ENCODE results near the gene PAQR3.
A peak's percentile ranks its signal among the peaks of the same experiment; 100 is the strongest.
"Not testable (repeated sequence)": the region's sequence is repeated elsewhere in the genome, so short reads cannot be mapped to it uniquely, and the experiment has no call there.

PAQR3 gene

DNA sequence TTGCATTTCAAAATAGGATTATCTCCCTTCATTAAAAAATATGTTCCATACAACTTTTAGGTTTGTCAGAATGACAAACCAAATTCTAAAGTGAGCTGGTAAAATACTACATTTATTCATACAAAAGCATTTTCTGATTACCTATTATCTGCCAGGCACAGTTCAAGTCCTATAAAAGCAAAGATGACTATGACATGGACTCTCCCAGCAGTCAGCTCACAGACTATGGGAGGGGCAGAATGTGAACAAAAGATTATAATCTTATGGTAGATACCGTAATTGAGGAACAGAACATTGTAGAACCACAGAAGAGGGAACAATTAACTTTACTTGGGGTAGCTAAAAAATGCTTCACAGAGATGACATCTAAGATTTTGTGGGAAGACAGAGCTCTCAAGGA is 12.4 kb downstream of the PAQR3 start:
- no peak for DNase-seq

DNA sequence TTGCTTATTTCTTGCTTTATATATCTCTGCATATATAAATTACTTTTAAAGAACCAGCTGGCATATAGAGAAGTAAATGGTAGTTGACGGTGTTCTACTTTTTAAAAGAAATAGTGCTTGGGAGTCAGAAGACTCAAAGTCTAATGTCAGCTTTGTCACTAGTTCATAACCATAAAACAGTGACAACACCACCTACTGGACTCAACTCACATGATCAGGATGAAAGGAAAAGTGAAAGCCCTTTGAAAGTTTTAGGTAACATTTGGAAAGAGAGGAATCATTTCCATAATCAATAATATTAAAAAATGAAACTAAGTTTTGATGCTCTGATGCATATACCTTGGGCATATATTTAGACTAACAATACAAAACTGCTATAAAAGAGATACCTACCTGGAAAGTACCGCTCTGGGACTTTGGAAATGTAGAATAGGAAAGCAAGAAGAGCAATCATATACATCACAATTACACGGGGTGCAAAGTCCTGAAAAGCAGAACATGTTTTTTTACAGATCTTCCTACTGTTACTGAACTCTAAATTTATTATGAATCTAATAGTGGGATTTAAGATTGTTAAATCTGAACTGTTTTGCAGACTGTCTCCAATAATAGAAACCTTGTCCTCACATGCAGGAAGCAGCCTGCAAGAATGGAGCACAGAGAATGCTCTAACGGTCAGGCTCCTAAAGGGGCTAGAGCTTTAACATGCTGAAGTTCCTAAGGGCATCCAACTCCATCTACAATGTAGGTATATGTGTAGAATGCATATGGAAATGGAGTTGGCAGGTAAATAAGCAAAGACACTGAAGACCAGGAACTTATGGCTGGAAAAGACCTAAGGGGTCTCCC is 15.6 kb downstream of the PAQR3 start:
- no peak for DNase-seq

DNA sequence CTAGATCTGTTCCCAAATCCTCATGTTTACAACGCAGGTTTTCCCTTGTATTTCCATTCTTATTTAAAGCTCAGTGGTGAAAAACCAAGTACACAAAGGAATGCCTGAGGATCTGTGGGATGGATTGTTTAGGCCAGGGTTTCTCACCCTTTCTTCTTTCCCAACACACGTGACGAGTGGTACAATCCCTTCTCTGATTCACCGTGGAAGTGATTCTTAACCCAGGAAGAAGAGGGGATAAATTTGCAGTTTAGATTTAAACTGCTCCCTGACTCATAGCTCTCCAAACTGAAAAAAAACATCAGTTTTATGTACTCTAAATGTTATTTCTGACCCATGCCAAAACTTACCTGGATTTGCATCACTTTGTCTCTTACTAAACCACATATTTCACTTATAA is 17.0 kb downstream of the PAQR3 start:
- no peak for DNase-seq

DNA sequence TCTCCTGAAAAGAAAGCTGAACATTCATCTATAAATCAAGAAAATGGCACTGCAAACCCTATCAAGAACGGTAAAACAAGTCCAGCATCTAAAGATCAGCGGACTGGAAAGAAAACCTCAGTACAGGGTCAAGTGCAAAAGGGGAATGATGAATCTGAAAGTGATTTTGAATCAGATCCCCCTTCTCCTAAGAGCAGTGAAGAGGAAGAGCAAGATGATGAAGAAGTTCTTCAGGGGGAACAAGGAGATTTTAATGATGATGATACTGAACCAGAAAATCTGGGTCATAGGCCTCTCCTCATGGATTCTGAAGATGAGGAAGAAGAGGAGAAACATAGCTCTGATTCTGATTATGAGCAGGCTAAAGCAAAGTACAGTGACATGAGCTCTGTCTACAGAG is 28.6 kb downstream of the PAQR3 start:
- DNase-seq: no peak

DNA sequence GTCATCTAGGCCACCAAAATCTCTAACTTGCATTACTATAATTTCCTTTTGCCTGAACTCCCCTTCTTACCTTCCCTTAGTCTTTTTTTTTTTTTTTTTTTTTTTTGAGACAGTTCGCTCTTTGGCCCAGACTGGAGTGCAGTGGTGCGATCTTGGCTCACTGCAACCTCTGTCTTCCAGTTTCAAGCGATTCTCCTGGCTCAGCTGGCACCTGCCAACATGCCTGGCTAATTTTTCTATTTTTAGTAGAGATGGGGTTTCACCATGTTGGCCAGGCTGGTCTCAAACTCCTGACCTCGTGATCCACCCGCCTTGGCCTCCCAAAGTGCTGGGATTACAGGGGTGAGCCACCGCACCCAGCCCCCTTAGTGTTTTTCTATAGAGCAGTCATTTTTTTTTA is 30.3 kb downstream of the PAQR3 start:
- not testable (repeated sequence) for DNase-seq

DNA sequence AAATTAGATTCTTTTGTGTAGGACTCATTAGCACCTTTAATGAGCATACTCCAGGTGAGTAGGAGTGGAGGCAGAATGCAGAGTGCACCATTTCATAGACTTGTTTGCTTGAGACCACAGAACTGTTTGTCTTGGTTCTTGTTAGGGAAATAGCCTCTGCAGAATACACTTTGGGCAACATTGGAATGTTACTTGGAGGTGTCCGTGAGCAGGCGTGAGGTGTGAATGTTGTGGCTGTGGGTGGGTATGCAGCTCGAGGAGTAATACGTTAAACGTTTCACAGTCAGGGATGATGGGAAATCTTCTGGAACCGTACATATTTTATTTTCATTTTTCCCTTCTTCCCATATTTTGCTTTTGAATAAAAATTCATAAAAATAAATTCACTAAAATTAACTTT is 31.6 kb downstream of the PAQR3 start:
- DNase-seq: no peak

DNA sequence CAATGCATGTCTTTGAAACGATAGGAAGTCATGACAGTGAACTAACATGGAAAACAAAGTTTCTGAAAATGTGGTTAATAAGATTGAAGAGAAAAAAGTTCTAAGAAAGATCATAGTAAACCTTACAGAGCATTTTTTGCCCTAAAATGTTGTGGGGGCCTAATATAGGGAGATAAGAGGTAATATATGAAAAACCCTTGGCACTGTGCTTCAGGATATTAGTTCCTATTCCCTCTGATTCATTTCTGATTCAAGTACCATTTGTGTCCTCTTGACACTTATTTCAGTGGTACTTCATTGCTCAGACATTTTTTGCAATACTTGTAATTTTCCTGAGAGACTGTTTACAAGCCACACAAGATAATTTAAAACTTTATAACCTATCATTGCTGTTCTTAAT is 35.1 kb downstream of the PAQR3 start:
- no peak for DNase-seq

DNA sequence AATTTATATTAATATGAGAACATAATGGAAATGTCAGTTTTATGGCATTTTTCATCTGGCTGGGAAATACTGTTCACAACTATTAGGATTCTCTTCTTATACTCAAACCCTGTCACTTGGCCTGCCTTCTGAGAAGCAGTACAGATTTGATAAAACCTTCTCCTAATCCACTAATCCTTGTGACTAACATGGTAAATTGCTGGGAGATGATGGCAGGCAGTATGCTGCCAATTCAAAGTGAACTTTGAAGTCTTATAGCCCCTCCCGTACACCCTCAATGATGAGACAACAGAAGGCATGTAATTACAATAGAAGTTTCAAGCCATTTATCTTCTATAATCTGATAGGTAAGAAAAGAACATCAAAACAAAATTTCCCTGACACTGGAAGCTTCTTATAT is 36.9 kb downstream of the PAQR3 start:
- no peak for DNase-seq

DNA sequence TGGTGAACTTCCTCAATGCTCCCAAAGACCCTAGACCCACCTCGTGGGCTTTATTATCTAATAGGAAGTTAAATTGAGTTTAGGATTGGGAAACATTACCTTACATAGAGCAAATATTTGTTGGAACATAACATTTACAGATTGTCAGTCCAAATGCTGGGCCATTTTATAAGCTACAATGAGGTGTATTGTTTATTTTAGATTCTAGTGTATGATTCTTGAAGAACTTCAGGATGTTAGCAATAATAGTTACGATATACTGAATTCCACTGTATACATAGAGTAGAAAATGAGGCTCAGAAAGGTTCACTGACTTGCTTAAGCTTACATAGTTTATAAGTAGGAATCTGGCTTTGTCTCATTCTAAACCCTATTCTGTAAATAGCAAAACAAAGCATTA is 37.4 kb downstream of the PAQR3 start:
- DNase-seq: no peak

DNA sequence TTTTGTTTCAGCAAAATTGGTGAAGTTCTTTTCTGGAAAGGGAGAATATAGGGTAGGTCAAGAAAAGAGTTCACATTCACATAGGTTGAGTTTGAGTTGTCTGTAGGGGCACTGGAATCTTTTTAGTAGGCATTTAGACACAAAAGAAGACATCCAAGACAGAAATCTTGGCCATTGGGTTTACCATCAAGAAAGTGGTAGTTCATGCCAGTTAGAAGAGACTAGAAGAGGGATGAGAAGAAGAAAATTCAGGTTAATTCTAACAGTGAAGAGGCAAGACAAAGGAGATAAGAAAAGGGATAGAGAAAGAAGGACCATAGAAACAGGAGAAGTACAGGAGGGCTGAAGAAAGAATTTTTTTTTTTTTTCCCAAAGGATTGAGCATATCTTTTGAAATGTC is 39.9 kb downstream of the PAQR3 start:
- DNase-seq: no peak

DNA sequence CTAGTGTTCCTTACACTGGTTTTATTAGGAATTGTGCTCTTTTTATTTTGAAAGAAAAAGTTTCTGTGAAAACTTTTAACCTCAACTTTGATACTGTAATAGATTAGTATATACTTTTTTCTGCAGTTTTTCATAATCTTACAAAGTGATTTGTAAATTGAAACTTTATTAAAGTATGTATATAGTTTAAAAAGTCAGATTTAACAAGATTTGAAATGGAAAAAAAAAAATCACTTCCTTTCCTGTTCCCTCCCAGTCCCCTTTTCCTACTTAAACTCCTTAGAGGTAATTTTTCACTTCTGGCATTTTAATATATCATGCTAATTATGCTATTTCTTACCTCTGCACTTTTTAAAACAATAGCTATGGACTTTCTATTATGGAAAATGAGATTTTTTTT is 49.3 kb downstream of the PAQR3 start:
- DNase-seq: no peak

DNA sequence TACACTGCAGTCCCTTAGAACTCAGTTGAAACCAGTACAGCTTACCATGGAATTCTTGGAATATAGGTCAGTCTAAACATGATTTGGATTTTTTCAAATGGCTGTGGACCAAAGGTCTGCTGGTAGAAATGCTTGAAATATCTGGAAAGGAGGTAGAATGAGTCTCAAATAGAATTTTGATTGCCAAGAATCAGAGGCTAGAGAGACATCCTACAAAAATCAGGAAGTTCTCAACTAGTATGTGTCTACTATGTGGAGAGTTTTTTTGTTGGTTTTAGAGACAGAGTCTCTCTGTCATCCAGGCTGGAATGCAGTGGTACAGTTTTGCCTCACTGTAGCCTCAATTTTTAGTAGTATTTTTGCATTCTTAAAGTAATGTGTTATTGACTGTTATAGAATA is 53.6 kb downstream of the PAQR3 start:
- no peak for DNase-seq

DNA sequence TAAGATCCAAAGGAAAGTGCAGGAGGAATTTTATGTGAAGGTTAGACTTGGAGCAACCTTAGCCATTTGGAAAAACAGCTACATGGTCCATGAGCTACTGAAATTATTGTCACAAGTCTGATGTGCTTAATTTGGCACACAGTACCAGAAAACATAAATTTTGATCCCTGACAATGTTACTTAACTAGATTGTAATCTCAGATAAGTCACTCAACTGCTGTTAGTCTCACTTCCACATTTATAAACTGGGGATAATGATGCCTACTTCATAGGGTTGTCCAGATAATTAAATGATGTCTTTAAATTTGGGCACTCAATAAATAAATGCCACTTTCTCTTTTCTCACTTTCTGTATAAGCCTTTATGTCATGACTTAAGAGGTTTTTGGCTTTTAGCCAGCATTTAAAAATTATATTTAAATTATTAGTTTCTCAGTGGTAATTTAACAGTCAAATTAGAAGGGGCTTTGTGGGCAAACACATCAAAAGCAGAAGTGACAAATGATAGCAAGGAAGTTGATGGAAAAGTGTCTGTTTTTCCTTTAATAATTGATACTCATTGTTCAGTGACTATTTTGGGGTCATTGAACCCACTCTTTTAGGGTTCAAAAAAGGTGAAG is 58.3 kb downstream of the PAQR3 start:
- no peak for DNase-seq

DNA sequence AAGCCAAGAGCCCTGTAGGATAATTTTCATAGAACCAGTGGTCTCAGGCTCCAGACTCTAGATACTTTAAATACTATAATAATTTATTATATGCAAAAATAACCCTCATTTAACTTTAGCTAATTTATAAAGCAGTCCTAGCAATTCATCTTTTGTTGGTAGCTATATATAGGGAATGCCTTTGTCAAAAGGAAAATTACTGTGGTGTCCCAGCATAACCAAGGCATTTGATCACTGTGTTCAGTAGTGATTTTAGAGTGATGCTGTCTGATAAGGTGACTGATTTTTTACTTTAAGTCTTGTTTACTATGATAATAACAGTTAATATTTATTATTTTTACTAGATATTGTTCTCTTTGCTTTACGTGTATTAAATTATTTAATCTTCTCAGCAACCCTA is 61.2 kb downstream of the PAQR3 start:
- no peak for DNase-seq

DNA sequence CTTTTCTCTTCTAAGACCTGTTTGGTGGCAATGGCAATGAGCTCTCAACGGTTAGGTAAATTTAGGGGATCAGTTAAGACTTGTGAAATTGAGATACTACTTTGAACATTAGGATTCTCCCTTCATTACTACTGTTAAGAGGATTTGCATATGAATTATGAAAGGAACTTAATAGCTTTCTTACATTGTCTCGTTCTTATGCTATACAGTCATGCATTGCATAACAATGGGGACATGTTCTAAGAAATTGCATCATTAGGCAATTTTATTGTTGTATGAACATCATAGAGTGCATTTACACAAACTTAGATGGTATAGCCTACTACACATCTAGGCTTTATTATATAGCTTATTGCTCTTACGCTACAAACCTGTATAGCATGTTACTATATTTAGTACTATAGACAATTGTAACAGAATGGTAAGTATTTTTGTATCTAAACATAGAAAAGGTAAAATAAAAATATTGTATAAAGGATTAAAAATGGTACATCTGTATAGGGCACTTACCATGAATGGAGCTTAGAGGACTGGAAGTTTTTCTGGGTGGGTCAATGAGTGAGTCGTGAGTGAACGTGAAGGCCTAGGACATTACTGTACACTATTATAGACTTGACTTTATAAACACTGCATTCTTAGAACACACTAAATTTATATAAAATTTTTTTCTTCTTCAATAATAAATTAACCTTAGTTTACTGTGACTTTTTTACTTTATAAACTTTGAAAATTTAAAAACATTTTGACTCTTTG is 62.5 kb downstream of the PAQR3 start:
- no peak for DNase-seq

DNA sequence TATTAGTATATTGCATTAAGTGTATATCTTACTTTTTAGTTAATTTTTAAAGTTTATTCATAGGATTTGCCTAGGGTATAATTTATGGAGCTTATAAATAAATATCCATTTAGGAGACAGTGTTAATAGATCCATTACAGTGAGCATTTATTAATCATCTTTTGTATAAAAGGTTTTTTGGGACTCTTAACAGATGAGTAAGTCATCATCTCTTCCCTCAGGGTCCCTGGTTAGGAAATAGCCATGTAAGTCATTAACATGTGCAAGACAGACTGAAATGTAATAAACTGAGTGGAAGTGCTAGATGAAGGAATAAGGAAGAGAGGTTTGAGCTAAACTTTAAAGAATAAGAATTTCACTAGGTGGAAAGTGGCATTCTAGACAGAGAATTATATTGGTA is 69.2 kb downstream of the PAQR3 start:
- DNase-seq: no peak

DNA sequence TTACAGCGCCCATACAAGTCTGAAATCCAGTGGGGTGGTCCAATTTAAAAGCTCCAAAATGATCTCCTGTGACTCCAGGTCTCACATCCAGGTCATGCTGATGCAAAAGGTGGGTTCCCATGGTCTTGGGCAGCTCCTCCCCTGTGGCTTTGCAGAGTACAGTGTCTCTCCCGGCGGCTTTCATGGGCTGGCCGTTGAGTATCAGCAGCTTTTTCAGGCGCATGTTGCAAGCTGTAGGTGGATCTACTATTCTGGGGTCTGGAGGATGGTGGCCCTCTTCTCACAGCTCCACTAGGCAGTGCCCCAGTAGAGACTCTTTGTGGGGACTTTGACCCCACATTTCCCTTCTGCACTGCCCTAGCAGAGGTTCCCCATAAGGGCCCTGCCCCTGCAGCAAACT is 70.5 kb downstream of the PAQR3 start:
- DNase-seq: not testable (repeated sequence)

DNA sequence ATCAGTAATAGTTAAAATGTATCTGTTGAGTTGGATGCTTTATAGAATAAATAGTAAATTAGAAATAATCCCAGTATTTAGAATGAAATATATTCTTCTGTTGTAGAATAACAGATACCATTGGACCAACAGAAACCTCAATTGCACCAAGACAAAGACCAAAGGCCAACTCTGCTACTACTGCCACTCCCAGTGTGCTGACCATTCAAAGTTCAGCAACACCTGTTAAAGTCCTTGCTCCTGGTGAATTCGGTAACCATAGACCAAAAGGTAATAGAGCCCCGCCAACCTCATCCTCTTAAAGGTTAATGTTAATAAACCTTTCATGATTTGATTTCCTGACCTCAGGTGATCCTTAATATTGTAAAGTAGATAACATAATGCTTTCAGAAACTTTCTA is 73.8 kb downstream of the PAQR3 start:
- DNase-seq: no peak

DNA sequence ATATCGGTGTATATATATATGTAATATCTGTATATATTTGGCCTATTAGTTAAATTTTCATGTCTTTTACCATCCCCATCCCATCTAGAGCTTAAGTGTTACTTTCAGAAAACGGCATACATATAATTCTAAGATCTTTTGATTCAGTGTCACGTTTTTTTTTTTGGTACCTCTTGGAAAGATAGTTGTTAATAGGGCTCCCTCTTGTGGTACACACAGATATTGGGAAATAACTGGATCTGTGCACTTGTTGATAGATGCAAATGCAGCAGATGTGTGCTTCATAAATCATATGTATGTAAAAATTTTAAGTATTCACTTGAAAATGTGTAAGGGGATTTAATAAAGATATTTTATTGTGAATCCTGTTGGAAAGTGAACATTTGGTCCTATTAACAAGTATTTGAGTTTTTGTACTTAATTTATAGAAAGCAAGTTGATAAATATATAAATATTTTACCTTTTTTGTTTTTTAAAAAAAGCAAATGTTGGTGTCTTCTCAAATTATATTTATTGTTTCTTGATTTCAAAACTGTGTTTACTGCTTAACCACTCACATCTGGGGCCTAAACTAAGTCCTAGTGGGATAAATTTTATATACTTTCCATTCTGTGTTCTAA is 74.7 kb downstream of the PAQR3 start:
- peak; percentile 58 to 73 for DNase-seq

DNA sequence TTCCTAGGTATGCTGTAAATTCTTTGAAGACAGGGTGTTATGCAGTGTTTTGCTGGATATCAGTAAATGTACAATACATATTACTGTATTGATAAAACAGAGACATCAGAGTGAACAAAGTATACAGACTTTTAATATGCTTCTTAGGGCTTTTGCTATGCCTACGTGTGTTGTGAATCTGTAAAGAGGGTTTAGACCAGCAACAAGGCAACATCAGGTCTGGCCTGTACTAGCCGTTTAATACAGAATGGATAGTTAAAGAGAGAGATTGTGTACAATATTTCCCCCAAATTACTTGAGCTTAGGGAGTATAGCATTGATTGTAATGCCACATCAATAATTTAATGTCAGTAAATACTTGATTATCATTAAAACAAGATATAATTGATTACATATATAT is 75.2 kb downstream of the PAQR3 start:
- no peak for DNase-seq

DNA sequence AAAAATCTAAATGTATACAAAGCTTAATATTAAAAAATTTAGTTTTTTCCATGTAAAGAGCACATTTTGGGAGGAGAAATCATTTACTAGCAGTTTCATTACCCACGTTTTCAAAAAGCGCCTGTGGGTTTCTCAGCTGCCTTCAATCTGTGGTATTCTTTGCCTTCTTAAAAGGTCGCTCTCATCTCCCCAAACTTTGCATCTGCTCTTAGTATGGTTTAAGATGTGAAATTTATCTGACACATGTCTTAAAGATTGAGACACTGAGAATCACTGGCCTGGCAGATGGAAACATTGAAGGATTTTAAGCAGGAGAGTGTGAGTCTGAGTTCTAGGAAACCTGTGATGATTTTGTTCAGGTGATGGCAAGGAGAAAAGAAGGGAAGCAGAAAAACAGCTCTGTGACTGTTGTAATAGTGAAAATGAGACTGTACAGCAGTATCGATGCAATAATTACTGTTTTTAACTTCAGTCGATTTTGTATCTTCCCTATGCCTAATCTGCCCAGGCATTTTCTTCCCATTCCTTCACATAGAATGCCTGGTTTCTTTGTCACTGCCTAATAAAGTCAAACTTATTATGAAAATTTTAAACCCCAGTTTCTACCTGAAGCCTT is 75.9 kb downstream of the PAQR3 start:
- no peak for DNase-seq

DNA sequence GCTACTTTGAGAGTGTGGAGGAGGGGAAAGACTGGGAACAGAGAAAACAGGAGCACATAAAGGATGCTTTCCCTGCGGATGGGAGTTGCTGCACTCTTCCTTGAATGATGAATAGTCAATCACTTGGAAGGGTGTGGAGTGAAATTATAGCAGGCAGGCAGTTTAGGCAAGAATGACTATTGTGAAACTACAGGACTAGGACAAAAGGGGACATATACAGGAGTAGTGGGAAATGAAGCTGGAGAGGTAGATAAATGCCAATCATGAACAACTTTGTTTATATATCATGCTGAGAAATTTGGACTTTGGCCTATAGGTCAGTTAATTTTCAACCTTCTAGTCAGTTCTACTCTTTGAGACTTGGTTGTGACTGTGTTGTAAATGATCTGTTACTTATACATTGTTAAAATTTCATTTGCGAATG is 76.9 kb downstream of the PAQR3 start:
- no peak for DNase-seq
